Activated CD4-positive, alpha-beta T cell treated with anti-CD3 and anti-CD28 coated beads, Interleukin-2, amount 50 U/mL, for 24 hours (primary cell): ENCODE measurements around the gene NTM.
"Not testable (repeated sequence)": the region's sequence is repeated elsewhere in the genome, so short reads cannot be mapped to it uniquely, and the experiment has no call there.

ENCODE experiments used
- DNase-seq, 2 donors: peaks; one replicate each; pipeline ENCODE4 v3.0.0-alpha.2; 2020; ENCODE audit warnings: low read depth in 1 of 2, low spot score in 1 of 2

Gene NTM

DNA sequence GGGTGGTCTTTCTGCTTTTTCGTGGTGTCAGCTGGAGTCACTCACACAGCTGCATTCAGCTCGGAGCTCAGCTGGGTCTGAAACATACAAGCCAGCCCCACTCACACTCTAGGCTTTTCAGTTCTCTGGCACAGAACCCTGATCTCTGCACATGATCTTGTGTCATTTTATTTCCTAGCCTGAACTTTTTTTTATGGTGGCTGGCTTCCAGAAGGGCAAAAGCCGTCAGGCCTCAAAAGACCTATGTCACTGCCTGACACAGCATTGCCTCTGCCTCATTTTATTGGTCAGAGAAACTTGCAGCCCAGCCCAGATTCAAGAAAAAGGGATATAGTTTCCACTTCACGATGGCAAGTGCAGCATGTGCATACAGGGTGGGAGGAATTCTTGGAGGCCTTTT, 117.8 kb downstream of the NTM start:
- no peak for DNase-seq

DNA sequence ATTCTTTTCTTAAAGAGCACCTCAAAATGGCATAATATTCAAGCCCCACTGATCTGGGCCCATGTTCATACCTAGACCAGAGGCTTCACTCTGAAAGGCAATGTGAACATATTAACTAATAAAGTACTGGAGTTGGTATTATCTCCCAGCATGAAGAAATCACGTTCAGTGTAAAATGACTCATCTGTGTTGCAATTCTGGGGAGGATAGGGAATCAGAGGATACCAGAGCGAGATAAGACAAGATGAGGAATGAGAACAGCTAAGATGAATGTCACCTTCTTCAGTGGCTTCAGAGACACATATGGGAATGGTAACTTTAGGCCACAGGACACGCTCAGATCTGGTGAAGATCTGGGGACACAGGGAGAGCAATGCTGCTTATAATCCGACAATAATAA, 121.1 kb downstream of the NTM start:
- no peak for DNase-seq

DNA sequence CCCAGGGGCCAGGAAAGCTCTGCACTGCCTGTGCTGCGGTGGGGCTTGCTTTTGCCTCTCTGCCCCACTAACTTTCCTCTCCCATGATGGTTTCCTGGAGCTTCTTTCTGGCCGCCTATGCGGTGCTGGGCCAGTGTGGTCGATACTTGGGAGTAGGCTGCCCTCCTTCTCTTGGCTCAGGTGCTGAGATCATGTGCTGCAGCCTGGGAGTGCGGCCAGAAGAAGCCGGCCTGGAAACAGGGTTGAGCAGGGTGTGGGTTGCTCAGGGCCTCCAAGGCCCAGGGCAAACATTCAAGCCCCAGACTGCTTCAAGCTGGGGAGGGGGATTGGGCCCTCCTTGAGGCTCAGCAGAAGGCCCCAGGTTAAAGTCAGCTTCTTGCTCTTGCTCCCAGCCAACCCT, 125.0 kb downstream of the NTM start:
- DNase-seq = no peak

DNA sequence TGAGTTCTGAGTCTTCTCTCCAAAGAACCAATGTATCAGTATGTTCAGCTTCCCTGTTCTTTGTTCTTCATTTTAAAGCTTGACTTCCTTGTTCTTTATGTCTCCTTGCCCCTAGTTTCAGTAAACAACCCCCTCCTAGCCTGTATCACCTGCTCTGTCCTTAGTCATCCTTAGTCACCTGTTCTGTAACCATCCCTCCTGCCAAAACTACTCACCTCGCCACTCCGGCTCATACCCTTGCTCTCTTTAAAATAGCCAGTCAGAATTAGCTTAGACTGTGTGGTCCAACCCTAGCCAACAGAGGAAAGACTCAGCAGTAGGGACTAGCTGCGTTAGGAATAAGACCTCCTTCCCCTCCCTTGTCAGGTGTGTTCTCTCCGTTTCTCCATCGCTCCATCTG, 127.3 kb downstream of the NTM start:
- DNase-seq = not testable (repeated sequence)

DNA sequence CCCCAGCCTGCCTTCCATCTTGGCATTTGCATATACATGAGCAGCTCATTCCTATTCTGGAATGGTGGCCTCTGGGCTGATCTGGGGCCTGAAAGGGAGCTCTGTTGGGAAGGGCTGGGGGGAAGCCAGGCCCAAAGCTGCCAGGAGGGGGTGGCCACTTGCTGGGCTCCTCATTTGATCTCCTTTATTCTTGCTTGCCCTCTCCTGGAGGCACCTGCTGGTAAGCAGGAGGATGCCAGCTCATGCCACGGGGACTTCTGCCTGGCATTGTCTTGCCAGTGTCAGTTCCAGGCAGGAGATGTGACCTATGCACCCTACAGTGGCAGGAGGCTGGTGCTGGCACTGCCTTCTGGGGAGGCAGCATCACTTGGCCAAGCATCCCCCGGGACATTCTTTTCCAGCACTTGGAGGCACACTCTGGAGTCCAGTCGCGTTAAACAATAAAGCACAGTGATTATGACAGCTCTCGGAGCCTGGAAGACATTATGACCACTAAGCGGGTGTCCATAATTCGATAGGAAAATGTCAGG, 128.3 kb downstream of the NTM start:
- no peak for DNase-seq

DNA sequence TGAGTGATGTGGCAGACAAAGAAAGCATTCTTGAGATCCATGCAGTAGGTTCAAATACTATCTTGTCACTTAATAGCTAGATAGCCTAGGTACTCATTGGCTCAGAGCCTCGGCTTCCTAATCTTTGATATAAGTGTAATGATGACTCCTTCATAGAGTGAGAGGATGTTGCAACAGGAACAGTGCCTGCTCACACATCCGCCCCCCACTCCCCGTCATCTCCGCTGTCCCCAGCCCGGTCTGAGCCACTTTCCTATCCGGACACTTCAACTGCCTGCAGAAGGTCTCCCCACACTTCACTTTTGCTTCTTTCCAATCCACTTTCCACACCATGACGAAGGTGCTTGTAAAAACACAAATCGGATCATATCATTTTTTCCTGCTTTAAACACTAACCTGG, 128.8 kb downstream of the NTM start:
- DNase-seq = no peak

DNA sequence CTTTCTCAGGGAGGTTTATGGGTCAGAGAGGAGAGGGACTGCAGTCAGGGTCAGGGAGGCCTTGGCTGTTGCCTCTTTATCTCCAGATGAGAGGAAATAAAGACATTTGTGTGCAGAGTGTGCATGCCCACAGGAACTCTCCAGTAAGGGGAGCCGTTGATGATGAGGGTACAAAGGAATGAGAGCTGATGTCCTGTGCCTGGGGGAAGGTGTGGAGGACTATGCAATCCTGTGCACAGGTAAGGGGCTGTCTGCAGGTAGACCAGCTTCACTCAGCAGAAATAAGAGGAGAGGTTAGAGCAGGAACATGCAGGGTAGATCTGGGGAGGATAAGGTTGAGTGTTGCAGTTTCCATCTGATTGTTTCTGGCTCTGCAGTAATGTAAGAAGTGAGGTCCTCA, 132.6 kb downstream of the NTM start:
- no peak for DNase-seq

DNA sequence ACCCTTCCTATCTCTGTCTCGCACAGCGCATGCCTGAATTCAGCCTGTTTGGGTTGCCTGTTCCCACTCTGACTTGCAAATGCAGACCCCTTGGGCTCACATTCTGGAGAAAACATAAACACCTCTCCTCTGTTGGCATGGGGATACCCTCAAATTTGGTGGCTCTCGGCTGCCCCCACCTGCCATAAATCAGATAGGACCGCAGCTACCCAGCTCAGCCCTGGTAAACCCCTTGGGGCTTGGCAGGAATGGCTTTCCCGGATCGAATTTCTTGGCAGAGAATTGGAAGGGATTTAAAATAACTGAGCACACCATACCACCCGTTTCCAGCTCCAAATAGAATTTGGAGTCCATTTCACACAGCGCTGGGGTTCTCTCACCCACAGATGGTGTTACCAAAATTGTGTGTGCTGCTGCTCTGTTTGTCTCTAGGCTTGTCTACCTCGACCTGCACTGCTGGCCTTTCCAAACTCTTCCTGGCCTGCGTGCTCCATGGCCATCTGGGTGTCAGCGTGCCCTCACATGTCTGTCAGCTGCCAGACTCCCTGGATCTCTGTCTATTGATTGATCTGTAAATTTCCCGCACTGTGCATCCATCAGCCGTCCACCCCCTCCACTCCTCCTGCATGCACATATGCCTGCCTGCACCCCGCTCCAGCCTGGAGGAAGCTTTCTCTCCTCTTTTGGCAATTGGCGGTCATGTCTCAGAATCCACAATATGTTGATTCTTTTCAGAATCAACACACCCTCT, 134.0 kb downstream of the NTM start:
- no peak for DNase-seq

DNA sequence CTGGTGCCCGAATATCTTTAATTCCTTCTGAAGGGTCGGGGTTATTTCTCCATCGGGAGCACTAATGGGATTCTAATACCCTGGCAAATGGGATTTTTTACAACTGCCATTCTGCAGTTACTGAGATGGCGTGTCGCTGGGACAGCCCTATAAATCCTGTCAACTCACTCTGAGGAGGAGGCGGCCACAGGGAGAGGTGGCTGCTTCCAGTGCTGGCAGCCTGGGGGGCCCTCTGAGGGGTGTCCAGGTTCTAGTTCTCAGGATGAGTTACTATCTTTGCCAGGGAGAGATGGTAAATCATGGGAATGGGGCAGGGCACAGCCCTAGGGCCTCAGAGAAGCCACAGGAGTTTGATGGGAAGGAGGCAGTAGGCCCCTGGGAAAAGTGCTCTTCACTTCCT, 135.9 kb downstream of the NTM start:
- DNase-seq = no peak

DNA sequence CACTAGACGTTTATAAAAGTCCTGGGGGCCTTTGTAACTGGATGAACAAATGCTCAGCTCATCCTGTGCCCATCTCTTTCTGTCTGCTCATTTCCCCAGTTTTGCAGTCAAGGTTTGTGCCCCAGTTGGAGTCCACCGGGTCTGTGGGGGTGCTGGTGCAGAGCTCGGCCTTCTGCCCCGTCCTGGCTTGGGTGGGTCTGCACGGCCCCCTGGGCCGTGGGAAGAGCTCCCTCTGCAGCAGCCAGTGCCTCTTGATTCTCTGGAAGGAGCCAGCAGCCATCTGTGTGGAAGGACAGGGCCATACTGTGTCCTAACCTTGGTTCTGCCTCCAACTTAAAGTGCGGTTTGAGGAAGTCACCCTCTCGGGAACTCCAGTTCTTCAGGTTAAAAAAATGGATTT, 140.2 kb downstream of the NTM start:
- no peak for DNase-seq

DNA sequence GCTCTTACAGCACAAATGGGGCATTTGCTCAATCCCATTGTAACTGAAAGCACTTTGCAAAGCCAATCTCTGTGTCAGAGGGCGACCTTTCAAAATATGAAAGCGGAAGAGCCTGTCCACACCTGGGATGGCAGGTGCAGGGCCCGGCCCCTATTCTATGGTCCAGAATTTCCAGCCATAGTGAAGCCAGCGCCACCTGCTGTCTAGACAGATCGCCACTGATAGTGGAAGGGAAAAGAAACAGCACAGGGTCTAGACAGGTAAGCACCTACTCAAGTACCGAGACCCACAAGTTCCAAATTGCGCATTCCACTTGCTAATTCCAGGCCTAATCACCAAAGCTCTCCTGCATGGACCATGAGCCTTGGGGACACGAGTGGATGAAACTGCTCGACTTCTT, 141.4 kb downstream of the NTM start:
- no peak for DNase-seq

DNA sequence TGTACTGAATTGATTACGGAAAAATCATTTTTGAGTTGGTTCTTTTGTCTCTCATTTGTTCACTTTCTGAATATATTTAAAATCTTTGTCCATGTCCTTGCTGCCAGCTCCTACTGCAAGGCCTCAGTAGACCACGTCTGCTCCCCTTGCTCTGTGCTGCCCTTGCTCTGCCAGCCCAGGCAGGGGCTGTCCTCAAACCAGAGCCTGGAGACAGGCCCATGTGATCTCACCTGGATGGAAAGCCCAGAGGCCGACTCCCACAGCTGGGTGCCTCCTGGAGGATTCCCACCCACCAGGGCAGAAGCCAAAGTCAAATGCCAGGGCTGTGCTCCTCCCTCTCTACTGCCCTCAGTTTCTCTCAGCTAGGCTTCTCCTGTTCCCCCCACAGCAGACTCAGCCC, 141.8 kb downstream of the NTM start:
- DNase-seq = no peak

DNA sequence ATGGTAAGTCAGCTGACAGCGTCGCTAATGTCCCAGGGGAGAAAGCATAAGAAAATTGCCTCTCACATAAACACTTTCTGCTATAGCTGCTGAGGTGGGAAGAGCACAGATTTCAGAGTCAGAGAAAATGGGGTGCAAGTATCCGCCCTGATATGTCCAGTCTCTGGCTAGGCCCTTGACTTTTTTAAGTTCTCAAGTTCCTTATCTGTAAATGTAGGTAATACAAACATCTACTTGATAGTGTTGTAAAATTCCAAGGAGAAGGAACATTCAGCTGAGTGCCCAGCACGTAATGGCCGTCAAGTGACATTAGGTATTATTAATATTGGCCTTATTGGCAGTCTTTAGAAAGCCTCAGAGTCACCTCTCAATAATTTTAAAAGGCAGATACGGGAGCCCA, 143.6 kb downstream of the NTM start:
- no peak for DNase-seq

DNA sequence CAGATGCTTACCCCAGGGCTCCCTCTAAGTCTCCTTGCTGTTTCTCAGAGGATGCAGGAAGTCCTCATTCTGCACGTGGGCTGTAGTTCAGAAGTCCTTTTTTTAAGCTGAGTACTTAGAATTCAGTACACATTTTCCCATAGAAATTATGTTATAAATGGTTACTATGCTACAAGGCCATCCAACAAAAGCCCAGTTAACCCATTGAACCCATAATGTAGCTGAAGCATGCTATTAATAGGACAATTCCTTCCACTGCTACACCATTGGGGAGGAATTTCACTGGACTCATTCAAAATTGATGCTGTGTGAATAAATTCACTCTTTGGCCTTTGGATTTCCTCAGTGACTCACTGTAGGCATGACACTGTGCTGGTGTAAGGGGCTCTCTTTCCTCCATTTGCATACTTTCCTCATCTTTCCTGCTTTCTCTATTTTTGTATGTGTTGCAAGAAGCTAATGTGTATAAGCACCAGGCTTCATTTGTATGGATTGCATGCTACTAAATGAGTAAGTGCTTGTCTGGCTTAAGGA, 148.0 kb downstream of the NTM start:
- no peak for DNase-seq

DNA sequence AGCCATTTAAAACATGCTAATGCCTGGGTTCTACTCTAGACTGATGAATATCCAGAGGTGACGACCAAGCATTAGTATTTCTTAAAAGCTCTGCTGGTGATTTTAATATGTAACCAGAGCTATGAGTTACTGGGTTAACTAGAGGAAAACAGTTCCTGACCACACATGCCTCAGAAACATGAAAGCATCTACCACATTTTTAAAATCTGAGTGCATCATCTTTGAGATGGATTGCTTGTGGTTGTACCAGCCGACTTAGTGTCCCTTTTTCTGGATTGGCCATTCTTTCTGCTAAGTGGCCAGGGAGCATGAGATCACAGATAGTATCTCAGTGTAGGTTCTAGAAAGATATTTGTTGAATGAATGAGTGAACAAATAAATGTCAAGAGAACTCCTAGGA, 152.4 kb downstream of the NTM start:
- no peak for DNase-seq

DNA sequence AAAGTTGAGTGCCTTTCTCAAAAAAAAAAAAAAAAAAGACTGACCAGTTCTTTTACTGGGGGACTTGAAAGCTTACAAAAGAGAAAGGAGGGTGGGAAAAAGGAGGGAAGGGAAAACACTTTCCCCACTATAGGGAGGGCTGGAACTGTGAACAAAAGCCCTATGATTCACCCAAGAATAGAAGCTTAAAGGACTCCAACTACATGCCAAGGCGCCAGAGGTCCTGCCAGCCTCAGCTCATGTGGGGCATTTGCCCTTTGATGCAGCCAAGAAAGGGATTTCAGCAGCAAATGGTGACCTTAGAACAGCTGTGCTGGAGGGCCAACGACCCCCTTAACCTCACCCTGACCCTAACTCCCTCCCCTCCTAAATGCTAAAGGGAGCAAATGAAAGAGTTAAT, 160.0 kb downstream of the NTM start:
- DNase-seq = no peak

DNA sequence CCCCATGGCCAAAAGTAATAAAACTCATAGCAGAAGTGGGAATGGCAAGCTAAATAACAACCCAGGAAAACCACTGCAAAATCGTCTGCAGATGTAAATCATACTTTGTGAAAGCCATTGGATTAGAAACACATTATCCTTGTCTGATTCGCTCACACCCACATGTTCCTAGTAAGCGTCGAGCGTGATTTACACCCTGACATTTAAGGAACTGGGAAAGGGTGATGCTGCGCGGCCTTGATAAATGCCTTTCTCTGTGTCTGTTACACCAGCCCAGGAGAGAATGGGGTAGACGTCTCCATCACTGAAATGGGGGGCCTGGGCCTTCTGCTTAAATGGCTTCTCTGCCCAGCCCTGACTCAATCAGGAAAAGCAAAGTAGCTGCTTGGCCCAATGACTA, 162.7 kb downstream of the NTM start:
- no peak for DNase-seq

DNA sequence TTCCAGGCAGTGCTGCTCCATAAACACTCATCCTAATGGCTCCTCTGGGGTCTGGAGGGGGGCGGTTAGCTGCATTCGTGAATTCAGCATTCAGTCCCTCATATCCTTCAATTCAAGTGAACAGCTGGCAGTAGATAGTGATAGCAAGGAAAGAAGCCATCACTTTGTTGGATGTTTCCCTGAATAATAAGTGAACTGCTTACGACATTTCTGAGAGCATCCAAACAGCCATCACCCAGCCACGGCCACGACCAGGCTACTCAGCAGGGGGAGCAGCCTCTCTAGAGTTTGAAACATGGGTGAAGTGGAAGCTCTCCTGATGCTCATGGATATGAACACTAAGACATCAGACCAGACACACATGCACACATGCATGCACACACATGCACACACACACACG, 163.6 kb downstream of the NTM start:
- DNase-seq = no peak

DNA sequence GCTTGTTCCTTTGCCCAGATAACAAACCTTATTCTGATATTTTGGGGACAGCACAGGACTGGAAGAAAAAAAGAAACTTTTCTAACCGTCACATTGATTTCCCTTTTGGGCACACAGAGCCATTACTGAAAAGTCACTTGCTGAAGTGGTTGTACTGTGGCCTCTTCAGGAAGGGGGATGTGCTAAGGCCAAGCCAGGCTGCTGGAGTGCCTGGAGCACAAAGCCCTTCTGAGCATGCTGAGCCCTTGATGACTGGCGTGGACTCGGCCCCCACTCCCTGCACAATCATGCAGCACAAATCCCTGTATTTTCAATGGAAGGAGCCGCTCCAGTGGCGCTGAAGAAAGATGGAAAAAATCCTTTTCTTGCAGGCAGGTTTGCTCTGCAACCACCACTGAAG, 164.2 kb downstream of the NTM start:
- no peak for DNase-seq

DNA sequence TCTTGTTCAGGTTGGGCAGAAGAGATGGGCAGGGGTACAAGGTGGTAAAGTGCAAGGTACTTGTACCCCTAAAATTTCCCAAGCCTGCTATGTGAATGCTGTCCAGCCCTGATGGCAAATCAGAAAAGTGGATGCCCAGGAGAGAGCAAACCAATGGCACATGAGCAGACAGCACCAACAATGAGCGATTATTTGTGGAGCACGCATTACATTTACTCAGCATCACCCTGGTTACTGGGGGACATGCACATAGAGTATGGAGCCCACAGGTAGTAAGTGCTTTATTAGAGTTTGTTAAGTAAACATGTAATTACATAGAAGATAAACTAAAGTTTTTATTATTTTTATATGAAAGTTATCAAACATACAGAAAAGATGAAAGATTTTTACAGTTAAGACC, 165.7 kb downstream of the NTM start:
- no peak for DNase-seq

DNA sequence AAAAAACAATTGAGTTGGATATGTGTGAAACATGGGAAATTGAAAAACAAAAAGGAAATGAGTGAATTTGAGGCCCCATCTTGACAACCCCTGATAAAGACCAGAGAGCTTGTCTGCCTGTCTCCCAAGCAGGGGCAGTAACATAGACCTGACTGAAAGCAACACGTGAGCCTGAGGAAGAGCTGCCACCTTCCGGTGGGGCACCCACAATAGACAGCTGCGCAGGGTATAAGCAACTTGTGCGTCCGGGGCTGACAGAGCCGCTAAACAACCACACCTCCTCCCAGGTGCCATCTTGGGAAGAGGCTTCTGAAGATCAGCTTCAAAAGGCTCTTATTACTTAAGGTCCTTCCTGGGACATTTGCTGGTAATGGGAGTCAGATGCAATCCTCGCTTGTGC, 166.8 kb downstream of the NTM start:
- DNase-seq = no peak

DNA sequence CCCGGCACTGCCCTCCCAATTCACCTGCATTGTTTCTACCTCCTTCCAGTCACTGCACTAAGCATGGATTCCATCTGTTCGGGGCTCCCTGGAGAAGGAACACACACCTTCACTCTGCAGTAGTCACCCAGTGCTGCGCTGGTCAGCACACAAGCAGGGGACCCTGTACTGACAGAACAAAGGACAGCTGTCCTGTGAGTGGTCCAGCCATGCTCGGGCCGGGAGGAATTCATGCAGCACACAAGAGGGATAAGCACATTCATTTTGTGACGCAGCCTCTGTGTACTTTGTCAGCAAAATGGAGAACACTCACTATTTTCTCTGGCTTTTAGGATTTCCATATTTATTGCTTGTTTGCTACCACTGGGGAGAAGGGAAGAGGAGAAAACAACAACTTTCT, 167.3 kb downstream of the NTM start:
- no peak for DNase-seq

DNA sequence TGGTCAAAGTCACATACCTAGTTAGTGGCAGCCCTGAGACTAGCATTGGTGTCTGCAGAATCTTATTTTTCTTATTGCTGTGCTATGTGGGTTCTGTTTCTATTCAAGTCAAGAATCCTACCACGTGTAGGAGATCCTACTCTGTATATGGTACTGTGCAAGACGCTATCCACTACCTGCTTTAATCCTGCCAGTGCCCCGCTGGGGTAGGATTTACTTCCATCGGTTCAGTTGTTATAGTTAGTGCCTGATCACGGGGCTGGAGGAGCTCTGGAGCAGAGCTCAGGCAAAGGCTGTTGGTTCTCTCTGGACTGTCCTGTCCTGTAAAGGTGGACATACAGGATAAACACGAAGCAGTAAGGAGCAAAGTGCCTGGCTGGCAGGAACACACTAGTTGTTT, 167.9 kb downstream of the NTM start:
- DNase-seq = no peak
